K562 (cell line): ENCODE data around the gene CD248. TPM values are rescaled to one million over a fixed set of nuclear protein-coding genes. Genes with fewer than 3 reads are reported as not detected.
A peak's percentile ranks its signal among the peaks of the same experiment; 100 is the strongest.

Experiments used
- ATF7 ChIP-seq: fragments of 450-650 bp; IDR thresholded peaks from 2 replicates; pipeline ENCODE4 v1.7.1; 2014; ENCODE audit warnings: mild to moderate bottlenecking, moderate library complexity
- CBX1 ChIP-seq: sonication (generic); IDR thresholded peaks from 2 replicates; pipeline ENCODE4 v1.6.1; 2016; ENCODE audit warnings: antibody characterized with exemption, low read depth, mild to moderate bottlenecking
- DIDO1 ChIP-seq: fragments of 450-650 bp; IDR thresholded peaks from 2 replicates; pipeline ENCODE4 v1.6.1; 2016; ENCODE audit warnings: low read depth, missing biosample characterization, missing genetic modification characterization
- FOSL1 ChIP-seq: fragments of 200-800 bp; sonication (Bioruptor generic); conservative IDR thresholded peaks from 2 replicates; pipeline ENCODE4 v1.6.1; 2016; ENCODE audit warnings: missing genetic modification characterization, missing compliant biosample characterization
- HLTF ChIP-seq: fragments of 450-650 bp; IDR thresholded peaks from 2 replicates; pipeline ENCODE4 v1.6.1; 2016
- KDM2B ChIP-seq: fragments of 250-450 bp; sonication (Bioruptor Pico); IDR thresholded peaks from 2 replicates; pipeline ENCODE4 v1.8.0; 2021; ENCODE audit warnings: mild to moderate bottlenecking, moderate library complexity
- MYC ChIP-seq, 2 experiments: fragments of 250-450 bp in 1 of 2; sonication (Bioruptor Pico) in 1 of 2; IDR thresholded peaks; 2 replicates each; pipeline versions ENCODE4 v1.5.1 to v1.6.1; 2012 to 2021; ENCODE audit warnings: low read depth in 2 of 2, borderline replicate concordance in 1 of 2, improper control_type of control experiment in 1 of 2, low read length in 1 of 2, mild to moderate bottlenecking in 1 of 2, moderate library complexity in 1 of 2
- NR1H2 ChIP-seq: sonication (generic); formaldehyde crosslinking; IDR thresholded peaks from 2 replicates; pipeline ENCODE4 v1.4.0; 2020; ENCODE audit warnings: mild to moderate bottlenecking, missing genetic modification reagents
- PHF8 ChIP-seq: fragments of 200-600 bp; sonication (generic); IDR thresholded peaks from 2 replicates; pipeline ENCODE4 v1.6.1; 2012; ENCODE audit warnings: mixed run types, mild to moderate bottlenecking, inconsistent platforms, low read length, moderate library complexity, borderline replicate concordance
- SETDB1 ChIP-seq: IDR thresholded peaks from one replicate; pipeline ENCODE4 v1.6.1; 2012; ENCODE audit warnings: low read length, control low read depth, inconsistent platforms
- SIX5 ChIP-seq, 2 experiments: IDR thresholded peaks; 2 replicates each; pipeline ENCODE4 v1.6.1; 2011; ENCODE audit warnings: low read length in 2 of 2, borderline replicate concordance in 1 of 2, low read depth in 1 of 2, mild to moderate bottlenecking in 1 of 2, moderate library complexity in 1 of 2; ENCODE audit not compliant: insufficient read depth in 1 of 2
- SMAD1 ChIP-seq: fragments of 150-350 bp; IDR thresholded peaks from 2 replicates; pipeline ENCODE4 v1.6.1; 2014; ENCODE audit warnings: low read length, low read depth; ENCODE audit not compliant: partially characterized antibody
- TARDBP ChIP-seq: fragments of 450-650 bp; IDR thresholded peaks from 2 replicates; pipeline ENCODE4 v1.6.1; 2016
- ZNF197 ChIP-seq: fragments of 200-800 bp; sonication (Bioruptor generic); IDR thresholded peaks from 2 replicates; pipeline ENCODE4 v1.6.1; 2016; ENCODE audit warnings: low read depth, missing genetic modification characterization, missing compliant biosample characterization
- polyA plus RNA-seq, 8 experiments: library from polyadenylated mRNA; depleted of rRNA in 4 of 8; stranded (reverse) in 5 of 8; unstranded in 3 of 8; fragments of >200 nt; fragmentation: Nextera tagmentation in 2 of 8; fragmentation: Illumina TruSeq in 1 of 8; extraction: Ambion mirVana in 2 of 8; extraction: Trizol in 1 of 8; gene quantifications; 2 replicates each; pipeline versions ENCODE4 v1.2.1 to v1.2.3, GENCODE V29; 2011 to 2014; ENCODE audit warnings: inconsistent platforms in 1 of 8, missing spikeins in 1 of 8
- total RNA-seq, 7 experiments: library from RNA; depleted of rRNA in 6 of 7; stranded (reverse); fragments of >200 nt in 6 of 7; fragmentation: Illumina TruSeq in 2 of 7; extraction: Trizol in 2 of 7; gene quantifications; 2 replicates each; pipeline versions ENCODE4 v1.2.1 to v1.2.3, GENCODE V29; 2011 to 2021; ENCODE audit warnings: low replicate concordance in 1 of 7
- TF ChIP-seq, protein P1 (sequence below): fragments of 250-450 bp; sonication (Bioruptor Pico); IDR thresholded peaks from 2 replicates; pipeline ENCODE4 v1.8.0; 2021; ENCODE audit warnings: moderate library complexity, mild to moderate bottlenecking, inconsistent platforms
- TF ChIP-seq, protein P2 (sequence below): fragments of 450-650 bp; IDR thresholded peaks from 2 replicates; pipeline ENCODE4 v1.6.1; 2016
- TF ChIP-seq, protein P3 (sequence below), 2 experiments: fragments of 450-650 bp in 1 of 2; sonication (generic) in 1 of 2; formaldehyde crosslinking in 1 of 2; IDR thresholded peaks; 2 replicates each; pipeline versions ENCODE4 v1.7.1 to v1.9.0; 2016 to 2022; ENCODE audit warnings: inconsistent platforms in 1 of 2, mild to moderate bottlenecking in 1 of 2, missing genetic modification reagents in 1 of 2

Gene CD248
- total and polyA plus RNA-seq, 9 of the 15 experiments (the other 6 are each of a cell fraction or from before 2014, with no cell fraction given), result 0.09 TPM; not detected in 8

DNA sequence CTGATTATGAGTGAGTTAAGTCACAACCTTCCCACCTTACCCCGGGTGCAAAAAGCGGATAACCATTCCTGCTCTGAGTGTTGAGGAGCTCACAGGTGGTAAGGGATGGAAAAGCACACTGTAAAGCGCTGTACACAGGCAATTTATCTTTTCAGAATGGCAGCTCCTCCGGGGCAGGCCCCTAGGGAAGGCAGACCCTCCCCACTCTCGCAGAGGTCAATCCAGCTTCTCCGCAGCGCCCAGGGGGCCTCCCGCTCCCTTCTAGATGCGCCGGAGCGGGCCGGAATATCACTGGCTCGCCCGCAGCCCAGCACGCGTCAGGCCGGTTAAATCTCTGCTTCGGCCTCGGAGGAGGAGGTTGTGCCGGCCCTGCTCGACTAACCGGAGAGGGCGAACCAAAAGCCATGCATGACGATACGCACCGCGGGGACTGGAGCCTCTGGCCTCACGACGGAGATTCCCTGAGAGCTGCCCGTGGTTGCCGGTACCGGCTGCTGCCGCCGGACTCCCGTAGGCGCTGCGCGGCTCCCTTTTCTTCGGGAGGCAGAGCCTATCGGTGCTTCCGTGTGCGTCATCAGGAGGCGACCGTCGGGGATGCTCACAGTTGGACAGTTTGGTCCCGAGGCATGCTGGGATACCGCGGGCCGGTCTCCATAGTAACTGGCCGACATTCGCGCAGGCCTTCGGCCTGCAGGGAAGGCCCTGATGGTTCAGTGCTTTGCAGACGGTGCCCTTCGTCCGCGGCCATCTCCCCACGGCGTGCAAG, 27.9 kb upstream of the CD248 start, which contains the start of gene BRMS1 (continued):
- 0 out of 2 replicates have a peak, but pooled peaks have one; percentile 36 for TF ChIP-seq ZNF197
- peak; percentile 17 to 40; a peak in 1 of 4 replicates for TF ChIP-seq SIX5 (IDR thresholded peaks at IDR 0.05; ENCODE audit: borderline replicate concordance in 1 of 2, insufficient read depth in 1 of 2, low read depth in 1 of 2, low read length in 2 of 2)
- TF ChIP-seq FOSL1 (tag), result 0 out of 2 replicates have a peak, but pooled peaks have one; percentile 24
- TF ChIP-seq MYC (IDR thresholded peaks at IDR 0.05; ENCODE audit: low read depth, low read length), result peak; percentile 69; the same call in 1 of the 2 replicates
- TF ChIP-seq MYC (CRISPR knock-in tag; IDR thresholded peaks at IDR 0.05; ENCODE audit: borderline replicate concordance, low read depth), result no peak
- 0 out of 2 replicates have a peak, but pooled peaks have one; percentile 56 for TF ChIP-seq TARDBP
- 0 out of 2 replicates have a peak, but pooled peaks have one; percentile 49 for TF ChIP-seq HLTF
- peak; percentile 92; the same call in 1 of the 2 replicates for TF ChIP-seq NR1H2 (CRISPR knock-in tag)
- TF ChIP-seq, protein P1, sequence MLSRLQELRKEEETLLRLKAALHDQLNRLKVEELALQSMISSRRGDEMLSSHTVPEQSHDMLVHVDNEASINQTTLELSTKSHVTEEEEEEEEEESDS, result no peak
- peak; percentile 96 for TF ChIP-seq PHF8
- TF ChIP-seq CBX1, result 0 out of 2 replicates have a peak, but pooled peaks have one; percentile 42
- TF ChIP-seq KDM2B (CRISPR knock-in tag), result peak; percentile 13; the same call in 1 of the 2 replicates
- TF ChIP-seq SMAD1, result peak; percentile 36
- TF ChIP-seq, protein P2, sequence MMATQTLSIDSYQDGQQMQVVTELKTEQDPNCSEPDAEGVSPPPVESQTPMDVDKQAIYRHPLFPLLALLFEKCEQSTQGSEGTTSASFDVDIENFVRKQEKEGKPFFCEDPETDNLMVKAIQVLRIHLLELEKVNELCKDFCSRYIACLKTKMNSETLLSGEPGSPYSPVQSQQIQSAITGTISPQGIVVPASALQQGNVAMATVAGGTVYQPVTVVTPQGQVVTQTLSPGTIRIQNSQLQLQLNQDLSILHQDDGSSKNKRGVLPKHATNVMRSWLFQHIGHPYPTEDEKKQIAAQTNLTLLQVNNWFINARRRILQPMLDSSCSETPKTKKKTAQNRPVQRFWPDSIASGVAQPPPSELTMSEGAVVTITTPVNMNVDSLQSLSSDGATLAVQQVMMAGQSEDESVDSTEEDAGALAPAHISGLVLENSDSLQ, result peak; percentile 27
- TF ChIP-seq, protein P3, sequence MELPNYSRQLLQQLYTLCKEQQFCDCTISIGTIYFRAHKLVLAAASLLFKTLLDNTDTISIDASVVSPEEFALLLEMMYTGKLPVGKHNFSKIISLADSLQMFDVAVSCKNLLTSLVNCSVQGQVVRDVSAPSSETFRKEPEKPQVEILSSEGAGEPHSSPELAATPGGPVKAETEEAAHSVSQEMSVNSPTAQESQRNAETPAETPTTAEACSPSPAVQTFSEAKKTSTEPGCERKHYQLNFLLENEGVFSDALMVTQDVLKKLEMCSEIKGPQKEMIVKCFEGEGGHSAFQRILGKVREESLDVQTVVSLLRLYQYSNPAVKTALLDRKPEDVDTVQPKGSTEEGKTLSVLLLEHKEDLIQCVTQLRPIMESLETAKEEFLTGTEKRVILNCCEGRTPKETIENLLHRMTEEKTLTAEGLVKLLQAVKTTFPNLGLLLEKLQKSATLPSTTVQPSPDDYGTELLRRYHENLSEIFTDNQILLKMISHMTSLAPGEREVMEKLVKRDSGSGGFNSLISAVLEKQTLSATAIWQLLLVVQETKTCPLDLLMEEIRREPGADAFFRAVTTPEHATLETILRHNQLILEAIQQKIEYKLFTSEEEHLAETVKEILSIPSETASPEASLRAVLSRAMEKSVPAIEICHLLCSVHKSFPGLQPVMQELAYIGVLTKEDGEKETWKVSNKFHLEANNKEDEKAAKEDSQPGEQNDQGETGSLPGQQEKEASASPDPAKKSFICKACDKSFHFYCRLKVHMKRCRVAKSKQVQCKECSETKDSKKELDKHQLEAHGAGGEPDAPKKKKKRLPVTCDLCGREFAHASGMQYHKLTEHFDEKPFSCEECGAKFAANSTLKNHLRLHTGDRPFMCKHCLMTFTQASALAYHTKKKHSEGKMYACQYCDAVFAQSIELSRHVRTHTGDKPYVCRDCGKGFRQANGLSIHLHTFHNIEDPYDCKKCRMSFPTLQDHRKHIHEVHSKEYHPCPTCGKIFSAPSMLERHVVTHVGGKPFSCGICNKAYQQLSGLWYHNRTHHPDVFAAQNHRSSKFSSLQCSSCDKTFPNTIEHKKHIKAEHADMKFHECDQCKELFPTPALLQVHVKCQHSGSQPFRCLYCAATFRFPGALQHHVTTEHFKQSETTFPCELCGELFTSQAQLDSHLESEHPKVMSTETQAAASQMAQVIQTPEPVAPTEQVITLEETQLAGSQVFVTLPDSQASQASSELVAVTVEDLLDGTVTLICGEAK (IDR thresholded peaks at IDR 0.05), result peak; percentile 49
- TF ChIP-seq, protein P3 (CRISPR knock-in tag; IDR thresholded peaks at IDR 0.05), result no peak
- TF ChIP-seq DIDO1 (tag), result peak; percentile 87
- peak; percentile 83 for TF ChIP-seq ATF7
- TF ChIP-seq SETDB1, result peak; percentile 40
